Suprapubic skin (tissue), 4 donors: Measurements from ENCODE around the gene KCTD19. TPM values are rescaled to one million over a fixed set of nuclear protein-coding genes. Genes with fewer than 3 reads are reported as not detected.
"Not testable (repeated sequence)": the region's sequence is repeated elsewhere in the genome, so short reads cannot be mapped to it uniquely, and the experiment has no call there.

Experiments
- DNase-seq, 2 donors: peaks; one replicate each; pipeline ENCODE4 v3.0.0-alpha.2; 2019; ENCODE audit warnings: low spot score in 2 of 2
- H3K27ac ChIP-seq: fragments of 200-600 bp; sonication (generic); one replicate; pipeline ENCODE4 v1.5.1; 2019
- H3K27me3 ChIP-seq: fragments of 200-600 bp; sonication (generic); one replicate; pipeline ENCODE4 v1.5.1; 2019
- H3K36me3 ChIP-seq: fragments of 200-600 bp; sonication (generic); one replicate; pipeline ENCODE4 v1.5.1; 2019
- H3K4me1 ChIP-seq: fragments of 200-600 bp; sonication (generic); one replicate; pipeline ENCODE4 v1.5.1; 2019
- H3K4me3 ChIP-seq: fragments of 200-600 bp; sonication (generic); one replicate; pipeline ENCODE4 v1.5.1; 2019; ENCODE audit warnings: mild to moderate bottlenecking
- H3K9me3 ChIP-seq: fragments of 200-600 bp; sonication (generic); one replicate; pipeline ENCODE4 v1.5.1; 2019
- EP300 ChIP-seq: sonication (generic); formaldehyde crosslinking; IDR thresholded peaks from one replicate; pipeline ENCODE4 v1.6.1; 2017; ENCODE audit warnings: antibody characterized with exemption
- POLR2A ChIP-seq, 2 donors: fragments of 450-650 bp; IDR thresholded peaks; one replicate each; pipeline ENCODE4 v1.6.1; 2017; ENCODE audit warnings: antibody characterized with exemption in 2 of 2, mild to moderate bottlenecking in 2 of 2, moderate library complexity in 2 of 2
- POLR2AphosphoS5 ChIP-seq, 3 donors: sonication (generic); formaldehyde crosslinking; IDR thresholded peaks; one replicate each; pipeline ENCODE4 v1.6.1; 2017; ENCODE audit warnings: antibody characterized with exemption in 3 of 3
- WGBS: methylation state at CpG from one replicate; pipeline ENCODE4 v1.1.5; 2018; 5-methylcytosine and 5-hydroxymethylcytosine counted together
- total RNA-seq, 4 donors: library from RNA; depleted of rRNA; stranded (reverse); fragments of >200 nt; gene quantifications; one replicate each; pipeline ENCODE4 v1.1.0, GENCODE V29; 2016
- TF ChIP-seq, protein P1 (sequence below), 2 donors: fragments of 200-600 bp in 1 of 2; fragments of 450-650 bp in 1 of 2; sonication (generic) in 1 of 2; IDR thresholded peaks; one replicate each; pipeline ENCODE4 v1.5.1; 2016 to 2019; ENCODE audit warnings: antibody characterized with exemption in 2 of 2, mild to moderate bottlenecking in 1 of 2, moderate library complexity in 1 of 2

The KCTD19 gene
- total RNA-seq, result under 1 TPM in 1 of 4 donors, not detected in 3; 0.25 TPM

DNA sequence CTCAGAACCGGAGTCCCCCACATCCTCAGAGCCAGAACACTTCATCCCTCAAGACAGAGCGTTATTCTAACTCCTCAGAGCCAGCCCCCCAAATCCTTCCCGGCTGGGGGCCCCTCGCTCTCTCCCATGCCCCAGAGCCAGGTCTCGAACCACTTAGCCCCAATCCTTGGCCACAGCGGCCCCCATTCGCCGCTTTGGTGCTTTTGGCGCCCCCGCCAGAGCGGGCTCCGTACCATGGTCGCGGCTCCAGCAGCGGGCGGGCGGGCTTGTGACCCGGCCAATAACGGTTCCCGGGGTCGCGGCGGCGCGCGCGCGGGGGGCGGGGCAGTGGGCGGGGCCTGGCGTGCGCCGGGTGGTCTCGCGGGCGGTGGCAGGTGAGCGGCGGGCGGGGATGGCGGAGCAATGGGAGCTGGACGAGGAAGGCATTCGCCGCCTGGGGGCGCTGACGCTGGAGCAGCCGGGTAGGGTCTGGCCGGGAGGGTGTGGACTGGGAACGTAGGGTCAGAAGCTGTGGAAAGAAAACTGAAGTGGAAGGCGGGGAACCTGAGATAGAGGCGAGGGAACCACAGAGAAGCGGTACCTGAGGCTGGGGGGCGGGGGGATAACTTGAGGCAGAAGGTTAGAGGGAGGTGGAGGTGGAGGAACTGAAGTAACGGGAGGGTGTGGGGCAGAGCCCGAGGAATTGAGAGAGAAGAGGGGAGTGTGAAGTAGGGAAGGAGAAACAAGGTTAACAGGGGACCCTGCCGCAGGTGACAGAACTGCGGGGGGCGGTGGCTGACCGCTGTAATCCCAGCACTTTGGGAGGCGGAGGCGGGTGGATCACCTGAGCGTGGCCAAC is at the start of gene KCTD19, which contains the start of gene LRRC36:
TSS of gene KCTD19 (minus strand) at position 270 of the 838 bp plus-strand sequence. CDS start at position 236, 34 bp downstream.
TSS of gene LRRC36 (plus strand) at position 344 of the 838 bp plus-strand sequence. CDS start at position 392, 48 bp downstream.
- 12% methylated on average over 34 of the region's 61 CpGs for WGBS
- H3K9me3 ChIP-seq, result no peaks in the 10 kb centered on the region
- peak; percentile 77 to 86 for DNase-seq
- no peaks in the 10 kb centered on the region for H3K27me3 ChIP-seq
- no peak within 1 kb of the TSS for H3K27ac ChIP-seq
- H3K36me3 ChIP-seq, result no peaks in the 10 kb centered on the region
- H3K4me3 ChIP-seq, result peak within 1 kb of the TSS; percentile 50
- peaks cover 17% of the 10 kb centered on the region for H3K4me1 ChIP-seq
- TF ChIP-seq, protein P1, sequence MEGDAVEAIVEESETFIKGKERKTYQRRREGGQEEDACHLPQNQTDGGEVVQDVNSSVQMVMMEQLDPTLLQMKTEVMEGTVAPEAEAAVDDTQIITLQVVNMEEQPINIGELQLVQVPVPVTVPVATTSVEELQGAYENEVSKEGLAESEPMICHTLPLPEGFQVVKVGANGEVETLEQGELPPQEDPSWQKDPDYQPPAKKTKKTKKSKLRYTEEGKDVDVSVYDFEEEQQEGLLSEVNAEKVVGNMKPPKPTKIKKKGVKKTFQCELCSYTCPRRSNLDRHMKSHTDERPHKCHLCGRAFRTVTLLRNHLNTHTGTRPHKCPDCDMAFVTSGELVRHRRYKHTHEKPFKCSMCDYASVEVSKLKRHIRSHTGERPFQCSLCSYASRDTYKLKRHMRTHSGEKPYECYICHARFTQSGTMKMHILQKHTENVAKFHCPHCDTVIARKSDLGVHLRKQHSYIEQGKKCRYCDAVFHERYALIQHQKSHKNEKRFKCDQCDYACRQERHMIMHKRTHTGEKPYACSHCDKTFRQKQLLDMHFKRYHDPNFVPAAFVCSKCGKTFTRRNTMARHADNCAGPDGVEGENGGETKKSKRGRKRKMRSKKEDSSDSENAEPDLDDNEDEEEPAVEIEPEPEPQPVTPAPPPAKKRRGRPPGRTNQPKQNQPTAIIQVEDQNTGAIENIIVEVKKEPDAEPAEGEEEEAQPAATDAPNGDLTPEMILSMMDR (IDR thresholded peaks at IDR 0.05), result peak in 1 of 2 donors; percentile 51
- TF ChIP-seq EP300, result no peak

DNA sequence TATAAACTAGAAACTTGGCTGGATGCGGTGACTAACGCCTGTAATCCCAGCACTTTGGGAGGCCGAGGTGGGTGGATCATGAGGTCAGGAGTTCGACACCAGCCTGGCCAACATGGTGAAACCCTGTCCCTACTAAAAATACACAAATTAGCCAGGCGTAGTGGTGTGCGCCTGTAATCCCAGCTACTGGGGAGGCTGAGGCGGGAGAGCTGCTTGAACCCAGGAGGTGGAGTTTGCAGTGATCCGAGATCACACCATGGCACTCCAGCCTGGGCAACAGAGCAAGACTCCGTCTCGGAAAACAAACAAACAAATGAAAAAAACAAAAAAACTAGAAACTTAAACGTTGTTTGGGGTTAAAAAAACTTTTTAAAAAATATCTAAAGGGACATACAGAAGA is 49.5 kb upstream of the KCTD19 start:
- H3K4me3 ChIP-seq, H3K9me3 ChIP-seq: not testable (repeated sequence)
- 93% methylated on average over 11 of the region's 11 CpGs for WGBS

DNA sequence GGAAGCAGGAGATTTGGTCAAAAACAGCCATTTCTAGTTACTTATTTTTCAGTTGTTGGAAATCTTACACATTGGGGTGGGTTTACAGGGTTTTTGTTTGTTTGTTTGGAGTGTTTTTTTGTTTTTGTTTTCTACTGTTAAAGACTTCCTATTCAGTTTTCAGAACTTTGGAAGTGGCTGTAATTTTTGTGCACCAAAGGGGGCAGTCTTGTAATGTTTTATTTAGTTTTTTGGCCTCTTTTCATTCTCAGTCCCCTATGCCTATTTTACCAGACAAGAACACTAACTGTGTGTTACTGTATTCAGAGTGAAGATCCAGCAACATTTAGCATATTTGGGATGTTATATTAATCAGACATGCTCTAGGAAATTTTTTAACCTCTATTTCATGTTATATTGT is 46.1 kb upstream of the KCTD19 start:
- DNase-seq, result no peak
- H3K27ac ChIP-seq, result no peak overlapping the region
- TF ChIP-seq POLR2A (IDR thresholded peaks at IDR 0.05) (no peak), EP300 (no peak), POLR2AphosphoS5 (IDR thresholded peaks at IDR 0.05) (no peak)
- TF ChIP-seq, protein P1 (IDR thresholded peaks at IDR 0.05), result peak; percentile 21 to 32
- no peaks in the 10 kb centered on the region for H3K36me3 ChIP-seq
- no peak overlapping the region for H3K4me3 ChIP-seq
- no peaks in the 10 kb centered on the region for H3K27me3 ChIP-seq
- H3K4me1 ChIP-seq, result no peaks in the 10 kb centered on the region
- H3K9me3 ChIP-seq, result no peaks in the 10 kb centered on the region

More for the DNA sequence above, 49.5 kb upstream of the KCTD19 start:
- not testable (repeated sequence) for H3K27me3 ChIP-seq, H3K4me1 ChIP-seq, H3K27ac ChIP-seq, DNase-seq, H3K36me3 ChIP-seq

DNA sequence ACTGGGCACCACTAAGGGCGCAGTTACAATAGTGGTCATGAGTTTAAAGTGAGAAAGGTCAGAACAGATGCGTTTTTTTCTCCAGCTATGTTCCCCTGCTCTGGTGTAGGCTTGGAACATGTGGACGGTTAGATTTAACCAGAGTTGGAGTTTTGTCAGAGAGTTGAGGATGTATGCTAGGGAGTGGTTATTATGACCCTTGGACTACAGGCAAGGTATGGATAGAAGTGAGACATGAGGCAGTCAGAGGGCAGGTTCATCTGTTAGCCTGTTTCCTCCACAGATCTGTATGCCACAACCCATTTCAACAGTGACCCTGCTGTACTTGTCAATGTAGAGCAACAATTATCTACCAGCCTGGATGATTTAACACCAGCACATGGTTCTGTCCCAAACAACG is 44.1 kb upstream of the KCTD19 start:
- Histone ChIP-seq H3K27ac (no peak overlapping the region), H3K36me3 (no peaks in the 10 kb centered on the region), H3K4me1 (no peaks in the 10 kb centered on the region), H3K9me3 (no peaks in the 10 kb centered on the region), H3K27me3 (no peaks in the 10 kb centered on the region), H3K4me3 (no peak overlapping the region)
- no peak for DNase-seq
- TF ChIP-seq, protein P1 (IDR thresholded peaks at IDR 0.05), result no peak
- TF ChIP-seq POLR2AphosphoS5 (IDR thresholded peaks at IDR 0.05), result no peak
- no peak for TF ChIP-seq EP300
- TF ChIP-seq POLR2A (IDR thresholded peaks at IDR 0.05), result no peak
- WGBS, result 89% methylated on average over 4 of the region's 4 CpGs

DNA sequence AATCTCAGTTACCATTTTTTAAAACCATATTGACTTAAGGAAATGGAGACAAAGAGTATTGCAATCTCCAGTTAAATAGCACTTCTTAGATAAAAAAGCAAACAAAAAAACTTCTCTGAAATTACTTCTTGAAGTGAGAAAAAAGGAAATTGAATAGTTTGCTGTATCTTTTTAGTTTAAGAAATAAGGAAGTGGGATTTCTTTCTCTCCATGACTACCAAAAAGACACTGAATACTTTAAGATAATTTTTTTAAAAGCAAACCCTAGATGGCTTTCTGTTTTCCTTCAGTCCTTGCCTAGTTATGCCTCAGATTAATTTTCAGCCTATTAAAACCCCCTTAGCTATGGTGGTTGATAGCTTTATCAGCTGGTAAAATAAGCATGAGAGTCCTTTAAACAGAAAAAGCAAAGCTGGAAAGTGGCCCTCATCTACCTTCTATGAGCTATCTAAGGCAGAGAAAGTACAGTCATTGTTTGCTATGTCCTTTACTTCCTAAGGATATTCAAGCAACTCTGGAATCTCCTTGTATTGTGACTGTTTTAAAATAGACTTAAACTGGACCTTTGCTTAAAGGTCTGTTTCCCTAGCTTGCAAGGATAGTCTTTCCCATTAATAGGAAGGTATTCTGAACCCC is 38.2 kb upstream of the KCTD19 start:
- Histone ChIP-seq H3K4me1 (no peaks in the 10 kb centered on the region), H3K36me3 (no peaks in the 10 kb centered on the region), H3K27ac (peak overlapping the region; percentile 5), H3K4me3 (no peak overlapping the region), H3K9me3 (no peaks in the 10 kb centered on the region), H3K27me3 (no peaks in the 10 kb centered on the region)
- no peak for DNase-seq
- TF ChIP-seq, protein P1 (IDR thresholded peaks at IDR 0.05), result no peak
- no peak for TF ChIP-seq EP300
- TF ChIP-seq POLR2A (IDR thresholded peaks at IDR 0.05), result no peak
- no peak for TF ChIP-seq POLR2AphosphoS5 (IDR thresholded peaks at IDR 0.05)
